HG03025 (cell line): ENCODE results near the gene TBCK.

ENCODE experiments used
- ATAC-seq: cut with Tn5 transposase; IDR thresholded peaks from one replicate; pipeline ENCODE4 v1.9.1; 2021; ENCODE audit warnings: mild to moderate bottlenecking, moderate library complexity; ENCODE audit not compliant: unreplicated experiment, low FRiP score

TBCK gene

GRCh38 chr4:106291678-106292077, 24.3 kb downstream of the TBCK start:
- ATAC-seq: no peak

GRCh38 chr4:106289737-106290136, 26.3 kb downstream of the TBCK start:
- ATAC-seq: no peak

GRCh38 chr4:106287353-106287969, 28.5 kb downstream of the TBCK start:
- ATAC-seq: no peak

GRCh38 chr4:106286611-106287010, 29.4 kb downstream of the TBCK start:
- no peak for ATAC-seq

- ATAC-seq: no peak
Measured at GRCh38 chr4:106284227-106284626, 31.8 kb downstream of the TBCK start.

GRCh38 chr4:106277140-106277675, 38.8 kb downstream of the TBCK start:
- ATAC-seq: no peak

- no peak for ATAC-seq
Measured at GRCh38 chr4:106273831-106274230, 42.2 kb downstream of the TBCK start.

GRCh38 chr4:106270736-106271135, 45.3 kb downstream of the TBCK start:
- ATAC-seq: no peak

GRCh38 chr4:106269711-106270110, 46.3 kb downstream of the TBCK start:
- ATAC-seq: no peak

GRCh38 chr4:106268786-106269185, 47.2 kb downstream of the TBCK start:
- no peak for ATAC-seq

- no peak for ATAC-seq
Measured at GRCh38 chr4:106266201-106266600, 49.8 kb downstream of the TBCK start.

GRCh38 chr4:106264331-106264728, 51.7 kb downstream of the TBCK start:
- ATAC-seq: no peak

- no peak for ATAC-seq
Measured at GRCh38 chr4:106263594-106264330, 52.2 kb downstream of the TBCK start.

- ATAC-seq: no peak
Measured at GRCh38 chr4:106261980-106262379, 54.0 kb downstream of the TBCK start.

- ATAC-seq: no peak
Measured at GRCh38 chr4:106258145-106259045, 57.6 kb downstream of the TBCK start.

- no peak for ATAC-seq
Measured at GRCh38 chr4:106256190-106256589, 59.8 kb downstream of the TBCK start.

- ATAC-seq: no peak
Measured at GRCh38 chr4:106255195-106255594, 60.8 kb downstream of the TBCK start.

GRCh38 chr4:106253364-106254129, 62.5 kb downstream of the TBCK start:
- no peak for ATAC-seq

GRCh38 chr4:106247600-106247999, 68.4 kb downstream of the TBCK start:
- no peak for ATAC-seq

GRCh38 chr4:106246441-106246840, 69.6 kb downstream of the TBCK start:
- no peak for ATAC-seq
